ENCODE measurements around the gene TMEM255A.
A peak's percentile ranks its signal among the peaks of the same experiment; 100 is the strongest.
"Not testable (repeated sequence)": the region's sequence is repeated elsewhere in the genome, so short reads cannot be mapped to it uniquely, and the experiment has no call there.

Gene TMEM255A

GRCh38 chrX:120310861-120311726, at the start of gene TMEM255A:
Gene TMEM255A (minus strand): TSS chrX:120311461. CDS start chrX:120311309, 152 bp downstream.
- no peak for DNase-seq (ENCODE audit: low spot score)

- DNase-seq (ENCODE audit: low spot score), result peak; percentile 22
Observed at GRCh38 chrX:120358737-120359456, 47.6 kb upstream of the TMEM255A start.

GRCh38 chrX:120357186-120357585, 45.9 kb upstream of the TMEM255A start:
- DNase-seq (ENCODE audit: low spot score), result no peak

- no peak for DNase-seq (ENCODE audit: low spot score)
Observed at GRCh38 chrX:120356084-120356483, 44.8 kb upstream of the TMEM255A start.

GRCh38 chrX:120350450-120351138, 39.3 kb upstream of the TMEM255A start:
- DNase-seq (ENCODE audit: low spot score), result no peak

- DNase-seq (ENCODE audit: low spot score), result not testable (repeated sequence)
Observed at GRCh38 chrX:120344566-120344965, 33.3 kb upstream of the TMEM255A start.

GRCh38 chrX:120336899-120337298, 25.6 kb upstream of the TMEM255A start:
- DNase-seq (ENCODE audit: low spot score), result no peak

GRCh38 chrX:120335289-120335688, 24.0 kb upstream of the TMEM255A start:
- no peak for DNase-seq (ENCODE audit: low spot score)

GRCh38 chrX:120334603-120335002, 23.3 kb upstream of the TMEM255A start:
- no peak for DNase-seq (ENCODE audit: low spot score)

- DNase-seq (ENCODE audit: low spot score), result no peak
Observed at GRCh38 chrX:120334151-120334550, 22.9 kb upstream of the TMEM255A start.

- DNase-seq (ENCODE audit: low spot score), result no peak
Observed at GRCh38 chrX:120332394-120332793, 21.1 kb upstream of the TMEM255A start.

- DNase-seq (ENCODE audit: low spot score), result no peak
Observed at GRCh38 chrX:120331116-120331515, 19.9 kb upstream of the TMEM255A start.

GRCh38 chrX:120321520-120322281, 10.4 kb upstream of the TMEM255A start:
- DNase-seq (ENCODE audit: low spot score), result no peak

GRCh38 chrX:120318411-120318810, 7.2 kb upstream of the TMEM255A start:
- DNase-seq (ENCODE audit: low spot score), result no peak

GRCh38 chrX:120316587-120317283, 5.5 kb upstream of the TMEM255A start:
- DNase-seq (ENCODE audit: low spot score), result peak; percentile 72

- DNase-seq (ENCODE audit: low spot score), result peak; percentile 89
Observed at GRCh38 chrX:120315776-120316175, 4.5 kb upstream of the TMEM255A start.

GRCh38 chrX:120311727-120312063, 434 bp upstream of the TMEM255A start:
- no peak for DNase-seq (ENCODE audit: low spot score)

- DNase-seq (ENCODE audit: low spot score), result no peak
Observed at GRCh38 chrX:120309873-120310705, 1.2 kb downstream of the TMEM255A start.

- no peak for DNase-seq (ENCODE audit: low spot score)
Observed at GRCh38 chrX:120308959-120309872, 2.0 kb downstream of the TMEM255A start.

Measured in SW480 (cell line).